HG02623 (cell line): ENCODE measurements around the gene KRT2.
"Not testable (repeated sequence)": the region's sequence is repeated elsewhere in the genome, so short reads cannot be mapped to it uniquely, and the experiment has no call there.

Experiments used
- ATAC-seq: cut with Tn5 transposase; IDR thresholded peaks from one replicate; pipeline ENCODE4 v1.9.1; 2021; ENCODE audit warnings: moderate library complexity; ENCODE audit not compliant: unreplicated experiment

Gene KRT2

GRCh38 chr12:52685406-52685890 lies 33.4 kb upstream of the KRT2 start:
- no peak for ATAC-seq

GRCh38 chr12:52684431-52684830 lies 32.4 kb upstream of the KRT2 start:
- no peak for ATAC-seq

- ATAC-seq = no peak
Measured at GRCh38 chr12:52683575-52684300, 31.7 kb upstream of the KRT2 start.

GRCh38 chr12:52682938-52683574 lies 31.0 kb upstream of the KRT2 start:
- no peak for ATAC-seq

GRCh38 chr12:52682381-52682660 lies 30.3 kb upstream of the KRT2 start:
- no peak for ATAC-seq

- no peak for ATAC-seq
Measured at GRCh38 chr12:52681526-52682380, 29.7 kb upstream of the KRT2 start.

- no peak for ATAC-seq
Measured at GRCh38 chr12:52680363-52680762, 28.4 kb upstream of the KRT2 start, which contains the start of gene KRT1. Gene KRT1 (minus strand): TSS chr12:52680407. CDS start chr12:52680348, 59 bp downstream.

- ATAC-seq = no peak
Measured at GRCh38 chr12:52679875-52680274, 27.9 kb upstream of the KRT2 start.

GRCh38 chr12:52677671-52678070 lies 25.7 kb upstream of the KRT2 start:
- ATAC-seq = no peak

- no peak for ATAC-seq
Measured at GRCh38 chr12:52677126-52677525, 25.1 kb upstream of the KRT2 start.

GRCh38 chr12:52676163-52676562 lies 24.2 kb upstream of the KRT2 start:
- no peak for ATAC-seq

- ATAC-seq = no peak
Measured at GRCh38 chr12:52675301-52675701, 23.3 kb upstream of the KRT2 start.

- no peak for ATAC-seq
Measured at GRCh38 chr12:52674433-52674775, 22.4 kb upstream of the KRT2 start.

- no peak for ATAC-seq
Measured at GRCh38 chr12:52673713-52674432, 21.9 kb upstream of the KRT2 start.

GRCh38 chr12:52673217-52673616 lies 21.2 kb upstream of the KRT2 start:
- no peak for ATAC-seq

GRCh38 chr12:52672321-52672933 lies 20.4 kb upstream of the KRT2 start:
- ATAC-seq = no peak

GRCh38 chr12:52670961-52671360 lies 18.9 kb upstream of the KRT2 start:
- ATAC-seq = no peak

GRCh38 chr12:52670506-52670905 lies 18.5 kb upstream of the KRT2 start:
- ATAC-seq = no peak

- ATAC-seq = not testable (repeated sequence)
Measured at GRCh38 chr12:52669941-52670340, 17.9 kb upstream of the KRT2 start.

- no peak for ATAC-seq
Measured at GRCh38 chr12:52669426-52669825, 17.4 kb upstream of the KRT2 start.

- no peak for ATAC-seq
Measured at GRCh38 chr12:52667931-52668330, 15.9 kb upstream of the KRT2 start.
